Measurements from ENCODE around the gene MAPKAPK2.
"Not testable (repeated sequence)": the region's sequence is repeated elsewhere in the genome, so short reads cannot be mapped to it uniquely, and the experiment has no call there.

The MAPKAPK2 gene

GRCh38 chr1:206752481-206752880, 67.8 kb downstream of the MAPKAPK2 start:
- DNase-seq: no peak

DNA sequence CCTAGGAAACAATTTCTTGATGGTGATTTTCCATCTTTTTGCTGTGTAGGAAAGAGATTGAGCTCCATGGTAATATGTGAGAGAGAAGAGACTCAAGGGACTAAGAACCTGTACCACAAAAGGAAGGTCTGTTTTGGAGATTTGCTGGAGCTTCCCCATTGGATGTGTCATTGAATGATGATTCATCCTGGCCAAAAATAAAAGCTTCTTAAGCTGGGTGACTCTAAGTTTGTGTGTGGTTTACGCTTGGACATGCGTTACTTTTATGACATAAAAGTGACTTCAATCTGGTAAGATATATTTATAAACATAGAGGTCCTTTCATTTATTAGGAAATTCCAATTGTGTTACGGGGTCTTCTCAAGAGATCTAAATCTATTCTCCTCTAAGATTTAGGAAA, 68.4 kb downstream of the MAPKAPK2 start:
- DNase-seq: no peak

- DNase-seq: no peak
Measured at GRCh38 chr1:206754011-206754410, 69.3 kb downstream of the MAPKAPK2 start.

GRCh38 chr1:206757524-206758266, 73.0 kb downstream of the MAPKAPK2 start:
- no peak for DNase-seq

DNA sequence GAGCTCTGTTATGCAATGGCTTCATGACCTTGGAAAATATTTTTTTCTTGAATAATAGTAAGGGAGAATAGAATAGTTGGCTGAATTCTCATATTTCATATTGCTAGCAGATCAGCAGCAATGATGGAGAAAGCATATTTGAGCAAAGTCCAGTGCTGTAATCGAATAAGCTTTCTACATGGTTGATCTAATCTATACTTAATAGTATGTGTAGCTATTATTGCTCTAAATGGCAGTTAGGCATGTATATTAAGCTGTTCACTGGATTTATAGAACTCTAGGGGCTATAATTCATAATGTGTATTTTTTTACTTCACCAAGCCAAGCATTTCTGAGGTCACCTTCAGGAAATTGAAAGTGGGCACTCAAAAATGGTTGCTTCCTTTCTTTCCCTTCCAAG, 75.9 kb downstream of the MAPKAPK2 start:
- no peak for DNase-seq

DNA sequence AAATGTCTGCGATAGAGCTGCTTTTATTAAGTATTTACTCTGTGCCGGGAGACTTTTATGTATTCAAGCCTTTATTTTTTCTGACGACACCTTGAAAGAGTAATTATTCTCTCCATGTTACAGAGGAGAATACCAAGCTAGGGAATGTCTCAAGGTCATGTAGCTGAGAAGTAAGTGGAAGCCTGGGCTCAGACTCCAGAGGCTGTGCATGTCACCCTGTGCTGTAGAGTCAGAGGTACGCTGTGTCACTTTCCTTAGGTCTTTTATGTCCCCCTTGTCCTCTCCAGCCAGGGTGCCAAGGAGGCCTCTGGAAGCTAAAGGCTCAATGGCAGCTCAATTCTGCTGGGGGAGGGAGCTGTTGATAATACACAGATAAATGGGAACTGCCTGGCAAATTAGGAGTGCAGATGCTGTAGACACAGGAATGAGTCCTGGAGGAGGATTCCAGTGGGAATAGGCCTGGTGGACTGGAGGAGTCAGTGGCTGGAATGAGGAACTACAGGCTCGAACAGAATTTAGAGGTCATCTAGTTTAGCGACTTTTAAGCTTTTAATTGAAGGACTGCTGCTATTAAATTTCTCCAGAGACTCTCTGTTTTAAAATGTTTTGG, 76.6 kb downstream of the MAPKAPK2 start:
- DNase-seq: no peak

- DNase-seq: not testable (repeated sequence)
Measured at GRCh38 chr1:206762741-206763364, 78.1 kb downstream of the MAPKAPK2 start.

- not testable (repeated sequence) for DNase-seq
Measured at GRCh38 chr1:206765771-206766170, 81.1 kb downstream of the MAPKAPK2 start.

GRCh38 chr1:206766251-206766856, 81.6 kb downstream of the MAPKAPK2 start:
- no peak for DNase-seq

DNA sequence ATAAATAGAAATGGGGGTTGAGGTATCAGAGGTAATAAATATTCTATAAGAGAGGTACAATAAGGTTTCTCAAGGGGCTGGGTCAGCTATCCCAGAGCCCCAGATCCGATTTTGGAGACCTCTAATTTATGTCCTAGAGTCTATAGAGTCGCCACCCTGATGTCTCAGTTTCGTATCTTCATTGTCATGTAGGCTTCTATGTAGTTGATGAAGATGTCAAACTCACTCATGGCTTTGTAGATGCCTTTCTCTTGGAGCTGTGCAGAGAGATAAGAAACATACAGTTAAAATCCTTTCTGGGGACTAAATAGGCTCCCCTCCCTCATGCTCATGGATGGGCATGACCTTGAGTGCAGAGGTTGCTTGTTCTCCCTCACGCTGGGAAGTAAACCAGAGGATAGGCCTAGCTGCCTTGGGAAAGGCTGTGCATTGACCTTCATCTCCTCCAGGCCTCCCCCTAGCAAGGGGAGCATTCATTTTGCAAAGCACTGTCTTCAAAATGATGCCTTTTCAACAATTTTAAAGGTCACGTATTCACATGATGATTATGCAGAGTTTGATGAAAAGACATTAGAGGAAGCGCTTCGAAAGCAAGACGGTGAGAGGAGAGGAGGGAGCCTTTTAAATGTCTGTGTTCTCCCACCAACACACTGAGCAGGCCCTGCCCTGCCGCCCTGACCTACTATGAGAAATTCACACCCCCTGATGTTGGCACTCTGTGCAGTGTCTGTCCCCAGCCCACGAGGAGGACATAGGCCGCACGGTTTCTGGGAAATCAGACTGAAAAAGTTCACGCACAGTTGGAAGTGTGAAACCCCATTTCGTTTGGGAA, 84.0 kb downstream of the MAPKAPK2 start:
- DNase-seq: no peak

- DNase-seq: no peak
Measured at GRCh38 chr1:206769304-206769731, 84.6 kb downstream of the MAPKAPK2 start.

GRCh38 chr1:206770531-206771337, 86.0 kb downstream of the MAPKAPK2 start, which contains the start of gene IL19:
Gene IL19, plus strand, starts transcription at chr1:206770773. Its CDS starts 65,890 bp downstream, at chr1:206836663.
- DNase-seq: no peak

- no peak for DNase-seq
Measured at GRCh38 chr1:206771338-206771692, 86.6 kb downstream of the MAPKAPK2 start.

- no peak for DNase-seq
Measured at GRCh38 chr1:206772243-206772937, 87.7 kb downstream of the MAPKAPK2 start, which contains the start of gene IL10. Gene IL10, minus strand, starts transcription at chr1:206772494. Its CDS starts 59 bp downstream, at chr1:206772435.

DNA sequence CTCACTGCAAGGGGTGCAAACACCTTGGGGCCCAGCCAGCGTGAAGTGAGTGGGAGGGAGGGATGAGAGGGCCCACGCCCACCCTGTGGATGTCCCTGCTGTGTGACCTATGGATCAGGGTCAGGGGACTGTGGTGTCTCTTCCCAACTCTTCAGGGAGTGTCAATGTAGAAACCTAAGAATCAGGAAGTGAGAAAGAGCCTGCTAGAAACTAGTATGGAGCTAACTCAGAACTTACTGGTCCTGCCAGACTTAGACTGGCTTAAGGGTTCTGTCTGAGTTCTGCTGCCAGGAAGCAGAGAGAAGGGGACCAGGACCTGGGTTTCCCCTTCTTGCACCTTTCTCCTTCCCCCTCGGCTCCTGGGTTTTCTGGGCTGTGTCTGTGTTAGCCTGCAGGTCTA, 89.4 kb downstream of the MAPKAPK2 start:
- no peak for DNase-seq

- DNase-seq: no peak
Measured at GRCh38 chr1:206776229-206776628, 91.5 kb downstream of the MAPKAPK2 start.

DNA sequence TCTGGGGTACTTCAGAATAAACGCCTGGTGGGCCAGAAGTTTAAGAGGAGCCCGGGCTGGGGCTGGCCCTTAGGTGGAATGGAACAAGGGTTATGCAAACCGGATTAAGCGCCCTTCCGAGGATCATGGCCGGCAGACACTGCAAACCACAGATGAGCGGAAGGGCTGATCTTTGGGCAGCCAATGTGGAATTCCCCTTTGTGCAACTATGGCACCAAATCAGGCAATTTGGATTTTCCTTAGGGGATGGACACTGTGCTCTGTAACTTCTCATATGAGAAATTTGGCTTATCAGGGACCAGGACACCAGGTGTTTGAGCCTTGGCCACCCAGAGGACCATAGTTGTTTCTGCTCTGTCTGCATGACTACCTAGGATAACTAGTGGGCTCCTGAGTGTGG, 93.3 kb downstream of the MAPKAPK2 start:
- no peak for DNase-seq

DNA sequence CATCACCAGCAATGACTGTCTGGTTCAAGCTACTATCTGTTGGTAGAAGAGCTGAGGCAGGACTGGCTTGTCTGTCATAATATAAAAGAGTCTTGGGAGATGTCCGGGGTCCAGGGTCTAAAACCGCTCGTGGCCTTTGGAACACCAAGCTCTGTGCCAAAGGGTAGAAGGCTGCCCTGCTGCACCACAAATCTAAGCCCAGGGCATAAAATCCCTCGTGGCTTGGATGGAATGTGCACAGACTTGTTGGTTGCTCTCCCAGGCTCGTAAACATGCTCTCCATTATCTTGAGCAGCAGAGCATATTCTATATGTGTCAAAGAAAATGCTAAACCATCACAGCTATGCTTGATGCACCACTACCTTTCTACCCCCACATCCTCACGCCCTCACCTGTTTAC, 94.2 kb downstream of the MAPKAPK2 start:
- DNase-seq: not testable (repeated sequence)

GRCh38 chr1:206779638-206780037, 94.9 kb downstream of the MAPKAPK2 start:
- DNase-seq: no peak

- DNase-seq: no peak
Measured at GRCh38 chr1:206782448-206782847, 97.7 kb downstream of the MAPKAPK2 start.

GRCh38 chr1:206783506-206783905, 98.8 kb downstream of the MAPKAPK2 start:
- DNase-seq: no peak
